Testis (tissue), 2 donors: ENCODE results near the gene SPDEF.

ENCODE experiments used
- CTCF ChIP-seq, 3 experiments: fragments of 450-650 bp in 2 of 3; fragments of 200-600 bp in 1 of 3; sonication (generic) in 1 of 3; IDR thresholded peaks; one replicate each; pipeline ENCODE4 v1.5.1; 2016 to 2019; ENCODE audit warnings: antibody characterized with exemption in 3 of 3, mild to moderate bottlenecking in 2 of 3, moderate library complexity in 1 of 3
- POLR2A ChIP-seq: fragments of 450-650 bp; IDR thresholded peaks from one replicate; pipeline ENCODE4 v1.6.1; 2017; ENCODE audit warnings: antibody characterized with exemption, mild to moderate bottlenecking, moderate library complexity

- TF ChIP-seq POLR2A (no peak), CTCF (IDR thresholded peaks at IDR 0.05) (no peak)
Observed at GRCh38 chr6:34553750-34554149, 2.4 kb downstream of the SPDEF start.
